ENCODE data around the gene ECE2.

The ECE2 gene

GRCh38 chr3:184298759-184299487, 23.1 kb downstream of the ECE2 start, which contains the start of gene PSMD2:
Gene PSMD2 (plus strand): TSS chr3:184299241. CDS start chr3:184299267, 26 bp downstream.
- H3F3A ChIP-seq (ENCODE audit: insufficient read depth, low read length) = peaks cover 7% of the 10 kb centered on the region
- peak within 1 kb of the TSS; percentile 80 for H2AFZ ChIP-seq (ENCODE audit: low read length)
- H4K20me1 ChIP-seq (ENCODE audit: insufficient read depth, low read length) = no peaks in the 10 kb centered on the region
- peak within 1 kb of the TSS; percentile 21; the same call in 1 of the 2 replicates for H3K27ac ChIP-seq (ENCODE audit: low read length)
- no peak for TF ChIP-seq EZH2phosphoT487 (IDR thresholded peaks at IDR 0.05; ENCODE audit: low read length)
- TF ChIP-seq CTCF (IDR thresholded peaks at IDR 0.05; ENCODE audit: low read length) = no peak
- TF ChIP-seq EZH2 (optimal IDR thresholded peaks at IDR 0.05; ENCODE audit: low read depth, low read length) = no peak
- H3K79me2 ChIP-seq (ENCODE audit: low read length) = peaks cover 48% of the 10 kb centered on the region
- peaks cover 10% of the 10 kb centered on the region for H3K4me1 ChIP-seq (ENCODE audit: low read length)
- peak within 1 kb of the TSS; percentile 74 for H3K9ac ChIP-seq (ENCODE audit: low read length)
- peak within 1 kb of the TSS; percentile 96 for H3K4me2 ChIP-seq (ENCODE audit: low read depth, low read length)
- peaks cover 7% of the 10 kb centered on the region; the same call in 1 of the 2 replicates for H3K27me3 ChIP-seq (replicated peaks; ENCODE audit: insufficient read depth, low read length)
- no peaks in the 10 kb centered on the region for H3K9me3 ChIP-seq (replicated peaks; ENCODE audit: insufficient read depth, low read length)
- peak; percentile 99 for DNase-seq
- no peaks in the 10 kb centered on the region for H3K9me2 ChIP-seq (replicated peaks; ENCODE audit: insufficient read depth, low read length)
- H3K4me3 ChIP-seq (ENCODE audit: low read length) = peak within 1 kb of the TSS; percentile 92
- peaks cover 27% of the 10 kb centered on the region for H3K36me3 ChIP-seq (replicated peaks; ENCODE audit: insufficient read depth, low read length)

- Histone ChIP-seq H3K9me2 (replicated peaks; ENCODE audit: insufficient read depth, low read length) (no peaks in the 10 kb centered on the region), H3K36me3 (replicated peaks; ENCODE audit: insufficient read depth, low read length) (peaks cover 36% of the 10 kb centered on the region), H3K9ac (ENCODE audit: low read length) (peak overlapping the region; percentile 74), H3F3A (ENCODE audit: insufficient read depth, low read length) (peaks cover 7% of the 10 kb centered on the region), H2AFZ (ENCODE audit: low read length) (peak overlapping the region; percentile 37), H3K27me3 (replicated peaks; ENCODE audit: insufficient read depth, low read length) (0 out of 2 replicates have a peak, but pooled peaks cover 6% of the 10 kb centered on the region), H3K4me2 (ENCODE audit: low read depth, low read length) (peak overlapping the region; percentile 96), H3K4me1 (ENCODE audit: low read length) (peaks cover 10% of the 10 kb centered on the region), H3K79me2 (ENCODE audit: low read length) (peaks cover 54% of the 10 kb centered on the region), H3K9me3 (replicated peaks; ENCODE audit: insufficient read depth, low read length) (no peaks in the 10 kb centered on the region), H3K27ac (ENCODE audit: low read length) (peak overlapping the region; percentile 3; the same call in 1 of the 2 replicates), H4K20me1 (ENCODE audit: insufficient read depth, low read length) (no peaks in the 10 kb centered on the region), H3K4me3 (ENCODE audit: low read length) (peak overlapping the region; percentile 92)
- DNase-seq = no peak
- TF ChIP-seq CTCF (IDR thresholded peaks at IDR 0.05; ENCODE audit: low read length) (no peak), EZH2phosphoT487 (IDR thresholded peaks at IDR 0.05; ENCODE audit: low read length) (no peak), EZH2 (optimal IDR thresholded peaks at IDR 0.05; ENCODE audit: low read depth, low read length) (no peak)
Observed at GRCh38 chr3:184299488-184300377, 23.9 kb downstream of the ECE2 start.

GRCh38 chr3:184300378-184300720, 24.5 kb downstream of the ECE2 start:
- H3K4me3 ChIP-seq (ENCODE audit: low read length) = peak overlapping the region; percentile 92
- H3K9me3 ChIP-seq (replicated peaks; ENCODE audit: insufficient read depth, low read length) = no peaks in the 10 kb centered on the region
- H3K9ac ChIP-seq (ENCODE audit: low read length) = peak overlapping the region; percentile 74; the same call in 1 of the 2 replicates
- peak overlapping the region; percentile 96 for H3K4me2 ChIP-seq (ENCODE audit: low read depth, low read length)
- H4K20me1 ChIP-seq (ENCODE audit: insufficient read depth, low read length) = no peaks in the 10 kb centered on the region
- H3K79me2 ChIP-seq (ENCODE audit: low read length) = peaks cover 56% of the 10 kb centered on the region
- H3K4me1 ChIP-seq (ENCODE audit: low read length) = peaks cover 10% of the 10 kb centered on the region
- no peak for TF ChIP-seq EZH2phosphoT487 (IDR thresholded peaks at IDR 0.05; ENCODE audit: low read length)
- no peak for TF ChIP-seq CTCF (IDR thresholded peaks at IDR 0.05; ENCODE audit: low read length)
- no peak for TF ChIP-seq EZH2 (optimal IDR thresholded peaks at IDR 0.05; ENCODE audit: low read depth, low read length)
- no peak for DNase-seq
- no peaks in the 10 kb centered on the region for H3K9me2 ChIP-seq (replicated peaks; ENCODE audit: insufficient read depth, low read length)
- peaks cover 7% of the 10 kb centered on the region for H3F3A ChIP-seq (ENCODE audit: insufficient read depth, low read length)
- H3K27me3 ChIP-seq (replicated peaks; ENCODE audit: insufficient read depth, low read length) = 0 out of 2 replicates have a peak, but pooled peaks cover 4% of the 10 kb centered on the region
- peaks cover 40% of the 10 kb centered on the region for H3K36me3 ChIP-seq (replicated peaks; ENCODE audit: insufficient read depth, low read length)
- H3K27ac ChIP-seq (ENCODE audit: low read length) = no peak overlapping the region
- H2AFZ ChIP-seq (ENCODE audit: low read length) = no peak overlapping the region

Measured in MM.1S (cell line).